Tibial nerve (tissue), 4 donors: ENCODE data around the gene ZNF629. TPM values are rescaled to one million over a fixed set of nuclear protein-coding genes. Genes with fewer than 3 reads are reported as not detected.
"Not testable (repeated sequence)": the region's sequence is repeated elsewhere in the genome, so short reads cannot be mapped to it uniquely, and the experiment has no call there.

ENCODE experiments used
- DNase-seq, 2 donors: peaks; one replicate each; pipeline ENCODE4 v3.0.0-alpha.2; 2019; ENCODE audit warnings: low spot score in 2 of 2
- H3K27ac ChIP-seq, 4 donors: fragments of 200-600 bp; sonication (generic) in 3 of 4; one replicate each; pipeline ENCODE4 v1.5.1; 2017 to 2019; ENCODE audit warnings: mild to moderate bottlenecking in 1 of 4
- H3K27me3 ChIP-seq, 2 donors: fragments of 200-600 bp; sonication (generic) in 1 of 2; one replicate each; pipeline versions ENCODE4 v1.5.1 to v1.6.0; 2017 to 2019
- H3K36me3 ChIP-seq, 3 donors: fragments of 200-600 bp; sonication (generic); one replicate each; pipeline ENCODE4 v1.5.1; 2018 to 2019
- H3K4me1 ChIP-seq, 4 donors: fragments of 200-600 bp; sonication (generic) in 3 of 4; one replicate each; pipeline ENCODE4 v1.5.1; 2017 to 2019
- H3K4me3 ChIP-seq, 4 donors: fragments of 200-600 bp; sonication (generic) in 3 of 4; one replicate each; pipeline ENCODE4 v1.5.1; 2017 to 2019; ENCODE audit warnings: mild to moderate bottlenecking in 1 of 4, moderate library complexity in 1 of 4
- H3K9me3 ChIP-seq, 4 donors: fragments of 200-600 bp; sonication (generic) in 3 of 4; one replicate each; pipeline ENCODE4 v1.5.1; 2017 to 2019
- CTCF ChIP-seq, 5 experiments: fragments of 200-600 bp in 3 of 5; fragments of 450-650 bp in 2 of 5; sonication (generic) in 3 of 5; IDR thresholded peaks; one replicate each; pipeline ENCODE4 v1.5.1; 2016 to 2019; ENCODE audit warnings: antibody characterized with exemption in 5 of 5, mild to moderate bottlenecking in 3 of 5, moderate library complexity in 2 of 5
- EP300 ChIP-seq, 2 donors: sonication (generic); formaldehyde crosslinking; IDR thresholded peaks; one replicate each; pipeline ENCODE4 v1.6.1; 2017; ENCODE audit warnings: antibody characterized with exemption in 2 of 2, mild to moderate bottlenecking in 1 of 2
- POLR2A ChIP-seq, 2 donors: fragments of 450-650 bp; IDR thresholded peaks; one replicate each; pipeline ENCODE4 v1.6.1; 2017; ENCODE audit warnings: antibody characterized with exemption in 2 of 2, mild to moderate bottlenecking in 2 of 2, moderate library complexity in 2 of 2
- WGBS, 2 donors: methylation state at CpG; one replicate each; pipeline ENCODE4 v1.1.5; 2018; 5-methylcytosine and 5-hydroxymethylcytosine counted together
- total RNA-seq, 4 donors: library from RNA; depleted of rRNA; stranded (reverse); fragments of >200 nt; gene quantifications; one replicate each; pipeline ENCODE4 v1.1.0, GENCODE V29; 2016

The ZNF629 gene
- total RNA-seq, 4 donors from 2014 or later = 14.7 to 22.2 (median 17.1) TPM

- no peak overlapping the region for H3K4me3 ChIP-seq
- TF ChIP-seq EP300 (IDR thresholded peaks at IDR 0.05) (no peak), POLR2A (IDR thresholded peaks at IDR 0.05) (no peak), CTCF (IDR thresholded peaks at IDR 0.05) (no peak)
- no peak for DNase-seq
- no peaks in the 10 kb centered on the region for H3K27me3 ChIP-seq
- no peaks in the 10 kb centered on the region for H3K9me3 ChIP-seq
- no peak overlapping the region for H3K27ac ChIP-seq
- no peaks in the 10 kb centered on the region for H3K4me1 ChIP-seq
- H3K36me3 ChIP-seq = no peaks in the 10 kb centered on the region
- 89 to 91% methylated on average over 17 of the region's 17 CpGs for WGBS, 2 donors
These were observed 34.9 kb upstream of the ZNF629 start for GRCh38 chr16:30821891-30822290.

GRCh38 chr16:30821441-30821840 is 34.4 kb upstream of the ZNF629 start:
- H3K27ac ChIP-seq, H3K27me3 ChIP-seq, H3K36me3 ChIP-seq, DNase-seq, H3K9me3 ChIP-seq, H3K4me3 ChIP-seq, H3K4me1 ChIP-seq: not testable (repeated sequence)
- WGBS, 2 donors = 79 to 84% methylated on average over 7 to 9 of the region's 9 CpGs

GRCh38 chr16:30820952-30821421 is 34.0 kb upstream of the ZNF629 start:
- no peak for TF ChIP-seq POLR2A (IDR thresholded peaks at IDR 0.05)
- TF ChIP-seq CTCF (IDR thresholded peaks at IDR 0.05) = no peak
- TF ChIP-seq EP300 (IDR thresholded peaks at IDR 0.05) = no peak
- Histone ChIP-seq H3K36me3 (no peaks in the 10 kb centered on the region), H3K9me3 (no peaks in the 10 kb centered on the region), H3K4me1 (no peaks in the 10 kb centered on the region), H3K4me3 (no peak overlapping the region), H3K27me3 (no peaks in the 10 kb centered on the region), H3K27ac (no peak overlapping the region)
- 75 to 84% methylated on average over 29 of the region's 34 CpGs for WGBS, 2 donors
- no peak for DNase-seq

GRCh38 chr16:30816769-30817168 is 29.8 kb upstream of the ZNF629 start:
- TF ChIP-seq EP300 (IDR thresholded peaks at IDR 0.05) (no peak), CTCF (IDR thresholded peaks at IDR 0.05) (no peak), POLR2A (IDR thresholded peaks at IDR 0.05) (no peak)
- Histone ChIP-seq H3K4me3 (no peak overlapping the region), H3K27me3 (no peaks in the 10 kb centered on the region), H3K27ac (no peak overlapping the region), H3K36me3 (no peaks in the 10 kb centered on the region), H3K4me1 (peaks cover 0 to 15% (median 8%) of the 10 kb centered on the region in 4 donors), H3K9me3 (no peaks in the 10 kb centered on the region)
- DNase-seq = no peak
- 66 to 70% methylated on average over 2 of the region's 2 CpGs for WGBS, 2 donors

GRCh38 chr16:30813821-30814189 is 26.8 kb upstream of the ZNF629 start:
- Histone ChIP-seq H3K27me3 (no peaks in the 10 kb centered on the region), H3K4me3 (peak overlapping the region; percentile 29 to 55 (median 38)), H3K4me1 (peaks cover 0 to 15% (median 8%) of the 10 kb centered on the region in 4 donors), H3K27ac (peak overlapping the region; percentile 39 to 87 (median 74)), H3K9me3 (no peaks in the 10 kb centered on the region), H3K36me3 (no peaks in the 10 kb centered on the region)
- TF ChIP-seq POLR2A (IDR thresholded peaks at IDR 0.05) (no peak), EP300 (IDR thresholded peaks at IDR 0.05) (no peak), CTCF (IDR thresholded peaks at IDR 0.05) (no peak)
- DNase-seq = no peak
- WGBS, 2 donors = 88 to 92% methylated on average over 3 of the region's 3 CpGs

DNA sequence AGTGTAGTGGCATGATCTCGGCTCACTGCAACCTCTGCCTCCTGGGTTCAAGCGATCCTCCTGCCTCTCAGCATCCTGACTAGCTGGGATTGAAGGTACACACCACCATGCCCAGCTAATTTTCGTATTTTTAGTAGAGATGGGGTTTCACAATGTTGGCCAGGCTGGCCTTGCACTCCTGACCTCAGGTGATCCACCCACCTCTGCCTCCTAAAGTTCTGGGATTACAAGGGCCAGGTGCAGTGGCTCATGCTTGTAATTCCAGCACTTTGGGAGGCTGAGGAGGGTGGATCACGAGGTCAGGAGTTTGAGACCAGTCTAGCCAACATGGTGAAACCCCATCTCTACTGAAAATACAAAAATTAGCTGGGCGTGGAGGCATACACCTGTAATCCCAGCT is 22.7 kb upstream of the ZNF629 start:
- not testable (repeated sequence) for H3K27ac ChIP-seq, H3K4me3 ChIP-seq, H3K36me3 ChIP-seq, H3K9me3 ChIP-seq, H3K27me3 ChIP-seq, DNase-seq
- H3K4me1 ChIP-seq = peaks cover 0 to 37% (median 15%) of the 10 kb centered on the region in 4 donors
- WGBS, 2 donors = 79 to 83% methylated on average over 5 of the region's 5 CpGs

DNA sequence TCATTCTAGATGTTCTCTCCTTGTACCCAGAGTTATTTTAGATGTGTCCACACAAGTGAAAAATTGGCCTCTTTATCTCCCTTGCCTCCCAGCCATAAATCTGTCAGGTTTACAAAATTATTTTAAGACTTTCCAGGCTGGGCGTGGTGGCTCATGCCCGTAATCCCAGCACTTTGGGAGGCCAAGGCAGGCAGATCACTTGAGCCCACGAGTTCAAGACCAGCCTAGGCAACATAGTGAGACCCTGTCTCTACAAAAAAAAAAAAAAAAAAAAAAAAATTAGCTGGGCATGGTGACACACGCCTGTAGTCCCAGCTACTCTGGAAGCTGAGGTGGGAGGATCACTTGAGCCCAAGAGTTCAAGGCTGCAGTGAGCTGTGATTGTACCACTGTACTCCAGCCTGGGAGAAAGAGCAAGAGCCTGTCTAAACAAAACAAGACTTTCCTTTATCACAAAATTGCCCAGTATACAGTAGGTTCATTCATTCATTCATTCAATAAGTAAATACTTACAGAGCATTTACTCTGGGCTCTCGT is 22.0 kb upstream of the ZNF629 start:
- not testable (repeated sequence) for DNase-seq, H3K4me3 ChIP-seq, H3K27me3 ChIP-seq, H3K36me3 ChIP-seq, H3K27ac ChIP-seq, H3K9me3 ChIP-seq
- 63 to 67% methylated on average over 5 of the region's 5 CpGs for WGBS, 2 donors
- H3K4me1 ChIP-seq = peaks cover 0 to 33% (median 14%) of the 10 kb centered on the region in 4 donors
